ENCODE results near the gene ST6GALNAC6.

GRCh38 chr9:127862075-127863011 lies 37.1 kb downstream of the ST6GALNAC6 start:
- TF ChIP-seq POLR2AphosphoS5 (IDR thresholded peaks at IDR 0.05; ENCODE audit: low read depth, low read length) (no peak), SIN3A (IDR thresholded peaks at IDR 0.05; ENCODE audit: borderline replicate concordance, insufficient read depth, low read length) (0 out of 2 replicates have a peak, but pooled peaks have one; percentile 44)
